Left lung (tissue), 10 donors: ENCODE data around the gene TUBB4B. TPM values are rescaled to one million over a fixed set of nuclear protein-coding genes. Genes with fewer than 3 reads are reported as not detected.
"Not testable (repeated sequence)": the region's sequence is repeated elsewhere in the genome, so short reads cannot be mapped to it uniquely, and the experiment has no call there.

ENCODE experiments used
- ATAC-seq: fragments of 200-7000 bp; cut with Tn5 transposase; one replicate; pipeline ENCODE4 v1.9.1; 2020; ENCODE audit warnings: moderate library complexity
- DNase-seq, 4 donors: peaks; one replicate each; pipeline ENCODE4 v3.0.0-alpha.2; 2013 to 2020
- H3K27ac ChIP-seq, 2 donors: fragments of 200-600 bp; sonication (generic) in 1 of 2; one replicate each; pipeline versions ENCODE4 v1.5.0 to v1.8.0; 2020 to 2021
- H3K27me3 ChIP-seq, 2 donors: fragments of 200-600 bp; sonication (generic) in 1 of 2; one replicate each; pipeline versions ENCODE4 v1.5.0 to v1.8.0; 2020 to 2021
- H3K36me3 ChIP-seq, 2 donors: fragments of 200-600 bp; sonication (generic) in 1 of 2; one replicate each; pipeline versions ENCODE4 v1.5.0 to v1.8.0; 2020 to 2021
- H3K4me1 ChIP-seq, 2 donors: fragments of 200-600 bp; one replicate each; pipeline ENCODE4 v1.8.0; 2021
- H3K4me3 ChIP-seq, 2 donors: fragments of 200-600 bp; sonication (generic) in 1 of 2; one replicate each; pipeline versions ENCODE4 v1.5.0 to v1.8.0; 2020 to 2021; ENCODE audit warnings: mild to moderate bottlenecking in 1 of 2
- H3K9me3 ChIP-seq, 2 donors: fragments of 200-600 bp; sonication (generic) in 1 of 2; one replicate each; pipeline versions ENCODE4 v1.5.0 to v1.8.0; 2020 to 2021
- CTCF ChIP-seq, 2 donors: fragments of 200-600 bp; sonication (generic) in 1 of 2; IDR thresholded peaks; one replicate each; pipeline versions ENCODE4 v1.5.0 to v1.8.0; 2021; ENCODE audit warnings: antibody characterized with exemption in 2 of 2
- intact Hi-C, 2 donors: fragments of 100-400 bp; cut with DNase I; formaldehyde crosslinking; loops; one replicate each; pipeline versions ENCODE4 v1.11.2 to v1.14.2; 2022
- polyA plus RNA-seq, 6 donors: library from polyadenylated mRNA; unstranded; fragments of 120-200 nt; gene quantifications; one replicate each; pipeline ENCODE4 v1.2.1, GENCODE V29; 2013; ENCODE audit not compliant: insufficient read length in 6 of 6
- total RNA-seq, 2 donors: library from RNA; stranded (reverse); fragmentation: NEBNext Ultra II Directional; extraction: Animal tissue kit (Norgen Biotek cat#: 25700); gene quantifications; one replicate each; pipeline ENCODE4 v1.2.1, GENCODE V29; 2021
- donor health status: DM: no; HTN: yes; CAD: no.
- donor health status: DM: no; HTN: no; CAD: no.

Gene TUBB4B
- total and polyA plus RNA-seq, 8 donors, result 196 to 337 (median 248) TPM

- H3K27ac ChIP-seq, result peak overlapping the region; percentile 78 to 99
- ATAC-seq (no peak), DNase-seq (no peak)
- intact Hi-C loops, result no loop called here
- no peak for TF ChIP-seq CTCF (IDR thresholded peaks at IDR 0.05)
- H3K4me1 ChIP-seq, result peaks cover 15 to 57% of the 10 kb centered on the region in 2 donors
- H3K9me3 ChIP-seq, result no peaks in the 10 kb centered on the region
- H3K27me3 ChIP-seq, result no peaks in the 10 kb centered on the region
- H3K36me3 ChIP-seq, result peaks cover 0 to 26% of the 10 kb centered on the region in 2 donors
- H3K4me3 ChIP-seq, result peak overlapping the region; percentile 91 to 96
Measured at GRCh38 chr9:137242269-137243203, 1.4 kb downstream of the TUBB4B start.

GRCh38 chr9:137243266-137243625 lies 2.2 kb downstream of the TUBB4B start:
- Histone ChIP-seq H3K4me1 (peaks cover 17 to 51% of the 10 kb centered on the region in 2 donors), H3K36me3 (peaks cover 0 to 26% of the 10 kb centered on the region in 2 donors), H3K4me3 (peak overlapping the region in 1 of 2 donors; percentile 96)
- ATAC-seq, H3K27me3 ChIP-seq, intact Hi-C loops, H3K27ac ChIP-seq, H3K9me3 ChIP-seq, DNase-seq: not testable (repeated sequence)

- TF ChIP-seq CTCF (IDR thresholded peaks at IDR 0.05), result no peak
- H3K4me1 ChIP-seq, result peaks cover 17 to 45% of the 10 kb centered on the region in 2 donors
- intact Hi-C loops, result no loop called here
- no peaks in the 10 kb centered on the region for H3K27me3 ChIP-seq
- DNase-seq, result no peak
- H3K36me3 ChIP-seq, result peaks cover 0 to 26% of the 10 kb centered on the region in 2 donors
- H3K9me3 ChIP-seq, result no peaks in the 10 kb centered on the region
- no peak for ATAC-seq
- H3K4me3 ChIP-seq, result no peak overlapping the region
- no peak overlapping the region for H3K27ac ChIP-seq
Measured at GRCh38 chr9:137243626-137244485, 2.8 kb downstream of the TUBB4B start.

- Histone ChIP-seq H3K36me3 (peaks cover 0 to 26% of the 10 kb centered on the region in 2 donors), H3K9me3 (no peaks in the 10 kb centered on the region), H3K4me1 (peaks cover 17 to 36% of the 10 kb centered on the region in 2 donors), H3K4me3 (no peak overlapping the region), H3K27ac (no peak overlapping the region), H3K27me3 (no peaks in the 10 kb centered on the region)
- intact Hi-C loops, result no loop called here
- TF ChIP-seq CTCF (IDR thresholded peaks at IDR 0.05), result no peak
- no peak for DNase-seq
- no peak for ATAC-seq
Measured at GRCh38 chr9:137244486-137245449, 3.7 kb downstream of the TUBB4B start.
